Stimulated activated naive CD8-positive, alpha-beta T cell treated with anti-CD3 and anti-CD28 coated beads, Interleukin-15, Interleukin-2, amounts not matched to agents 100 U/mL and 50 U/mL, for 24 hours (primary cell): ENCODE data around the gene NUP160.
A peak's percentile ranks its signal among the peaks of the same experiment; 100 is the strongest.
"Not testable (repeated sequence)": the region's sequence is repeated elsewhere in the genome, so short reads cannot be mapped to it uniquely, and the experiment has no call there.

ENCODE experiments used
- ATAC-seq: fragments of 150-1000 bp; cut with Tn5 transposase; one replicate; pipeline ENCODE4 v1.10.0; 2021
- DNase-seq: peaks from one replicate; pipeline ENCODE4 v3.0.0; 2021

NUP160 gene

DNA sequence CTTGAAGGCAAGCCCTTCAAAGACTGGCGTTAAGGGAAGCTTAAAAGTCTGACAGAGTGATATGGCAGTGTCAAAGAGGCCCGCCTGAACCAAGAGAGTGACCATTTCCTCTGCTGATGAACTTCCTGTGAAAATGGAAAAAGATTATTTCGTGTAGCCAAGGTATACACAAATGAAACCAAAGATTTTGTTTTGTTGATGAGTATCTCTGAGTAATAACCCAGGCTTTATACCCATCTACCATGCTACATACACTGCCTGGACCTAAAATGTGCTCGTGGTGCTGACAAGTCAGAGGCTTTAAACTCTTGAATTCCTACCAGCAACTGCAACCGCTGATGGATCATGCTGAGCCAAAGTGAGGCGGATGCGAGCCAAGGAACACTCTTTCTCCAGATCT lies 60.0 kb downstream of the NUP160 start:
- ATAC-seq, result peak; percentile 28
- DNase-seq, result no peak

DNA sequence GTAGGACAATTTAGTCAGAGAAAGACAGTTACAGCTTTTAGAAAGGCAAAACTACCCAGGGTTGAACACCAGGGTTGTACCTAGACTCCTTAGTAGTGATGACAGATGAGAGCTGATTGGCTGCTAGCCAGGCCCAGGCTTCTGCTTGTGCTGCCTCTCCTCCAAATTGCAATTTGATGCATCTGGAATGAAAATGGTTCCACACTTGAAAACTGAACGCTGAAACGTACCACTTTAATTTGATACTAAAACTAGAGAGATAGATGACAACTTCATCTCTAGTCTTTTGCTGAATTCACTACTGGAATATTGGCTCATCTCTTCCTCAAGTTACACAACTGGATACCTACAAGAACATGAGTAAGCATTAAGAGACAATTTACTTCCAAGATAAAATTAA lies 61.8 kb downstream of the NUP160 start:
- DNase-seq (no peak), ATAC-seq (no peak)

DNA sequence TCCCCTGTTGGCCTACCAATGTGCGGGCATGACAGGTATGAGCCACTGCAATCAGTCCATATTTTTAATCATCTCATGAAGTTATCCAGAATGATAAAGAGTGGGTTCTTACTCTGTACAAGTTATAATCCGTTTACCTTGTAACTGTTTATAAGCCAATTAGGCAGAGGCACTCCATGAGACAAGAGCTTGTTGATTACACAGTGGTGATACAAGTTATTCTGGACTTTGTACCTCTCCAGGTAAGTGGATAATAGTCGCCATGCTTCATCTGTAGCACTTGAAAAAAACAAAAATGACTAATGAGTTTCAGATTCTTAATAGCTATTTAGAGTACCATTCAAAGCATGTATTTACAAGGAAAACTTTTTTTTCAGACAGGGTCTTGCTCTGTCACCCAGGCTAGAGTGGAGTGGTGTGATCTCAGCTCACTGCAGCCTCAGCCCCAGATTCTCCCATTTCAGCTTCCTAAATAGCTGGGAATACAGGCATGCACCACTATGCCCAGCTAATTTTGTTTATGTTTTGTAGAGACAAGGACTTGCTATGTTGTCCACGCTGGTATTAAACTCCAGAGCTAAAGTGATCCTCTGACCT lies 63.3 kb downstream of the NUP160 start:
- DNase-seq (no peak), ATAC-seq (no peak)

GRCh38 chr11:47783087-47783610 lies 65.0 kb downstream of the NUP160 start:
- DNase-seq (no peak), ATAC-seq (no peak)

GRCh38 chr11:47778878-47779483 lies 69.2 kb downstream of the NUP160 start:
- no peak for ATAC-seq
- DNase-seq, result no peak

- ATAC-seq (no peak), DNase-seq (no peak)
These were observed 72.8 kb downstream of the NUP160 start for GRCh38 chr11:47775240-47775869.

- DNase-seq (no peak), ATAC-seq (peak; percentile 41)
These were observed 74.3 kb downstream of the NUP160 start for GRCh38 chr11:47773882-47774281.

DNA sequence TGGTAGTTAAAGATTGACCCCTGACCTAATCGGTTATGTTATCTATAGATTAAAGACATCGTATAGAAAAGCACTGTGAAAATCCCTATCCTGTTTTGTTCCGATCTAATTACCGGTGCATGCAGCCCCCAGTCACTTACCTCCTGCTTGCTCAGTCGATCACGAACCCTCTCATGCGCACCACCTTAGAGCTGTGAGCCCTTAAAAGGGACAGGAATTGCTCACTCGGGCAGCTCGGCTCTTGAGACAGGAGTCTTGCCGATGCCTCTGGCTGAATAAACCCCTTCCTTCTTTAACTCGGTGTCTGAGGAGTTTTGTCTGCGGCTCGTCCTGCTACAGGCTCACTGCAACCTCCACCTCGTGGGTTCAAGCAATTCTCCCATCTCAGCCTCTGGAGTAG lies 78.6 kb downstream of the NUP160 start:
- not testable (repeated sequence) for DNase-seq, ATAC-seq

DNA sequence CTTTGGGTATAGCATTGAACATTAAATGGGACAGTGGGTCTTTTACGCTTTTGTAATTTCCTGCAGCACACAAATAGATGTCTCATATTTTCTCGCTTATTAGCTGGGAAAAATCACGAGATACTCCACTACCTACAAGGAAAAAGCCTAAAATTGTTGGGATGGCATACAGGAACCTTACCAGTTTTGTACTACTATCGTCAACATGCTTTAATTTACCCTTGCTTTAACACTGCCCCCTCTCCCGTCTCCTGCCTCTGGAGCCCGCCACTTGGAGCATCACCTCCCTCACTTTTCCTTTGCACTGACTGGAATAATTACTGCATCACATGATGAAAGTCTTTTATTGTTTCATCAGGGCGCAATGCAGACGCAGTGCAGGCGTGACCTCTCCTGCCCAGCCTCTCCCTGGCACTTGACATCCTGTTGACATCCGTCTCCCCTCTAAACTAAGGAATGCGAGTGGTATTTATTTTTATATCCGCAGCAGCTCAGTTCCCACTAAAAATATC lies 80.0 kb downstream of the NUP160 start:
- DNase-seq (peak; percentile 42), ATAC-seq (no peak)

GRCh38 chr11:47766509-47767227 lies 81.5 kb downstream of the NUP160 start:
- DNase-seq, result peak; percentile 79
- peak; percentile 53 for ATAC-seq

DNA sequence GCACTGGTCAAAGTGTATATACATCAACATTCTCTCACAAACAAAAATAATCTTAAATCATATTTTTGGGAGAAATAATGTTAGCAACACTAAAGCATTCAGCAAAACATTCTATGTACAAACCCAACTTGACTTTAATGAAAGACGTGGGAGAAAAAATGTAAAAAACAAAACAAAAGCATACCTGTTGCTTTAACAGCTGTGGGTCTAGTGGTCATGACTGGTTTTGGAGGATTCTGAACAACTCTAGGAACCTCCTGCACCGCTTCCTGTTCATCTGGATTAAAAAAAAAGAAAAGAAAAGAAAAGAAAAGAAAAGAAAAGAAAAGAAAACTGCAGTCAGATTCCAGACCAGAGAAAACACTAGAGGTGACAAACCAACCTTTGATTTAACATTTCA lies 83.1 kb downstream of the NUP160 start:
- DNase-seq (no peak), ATAC-seq (no peak)

DNA sequence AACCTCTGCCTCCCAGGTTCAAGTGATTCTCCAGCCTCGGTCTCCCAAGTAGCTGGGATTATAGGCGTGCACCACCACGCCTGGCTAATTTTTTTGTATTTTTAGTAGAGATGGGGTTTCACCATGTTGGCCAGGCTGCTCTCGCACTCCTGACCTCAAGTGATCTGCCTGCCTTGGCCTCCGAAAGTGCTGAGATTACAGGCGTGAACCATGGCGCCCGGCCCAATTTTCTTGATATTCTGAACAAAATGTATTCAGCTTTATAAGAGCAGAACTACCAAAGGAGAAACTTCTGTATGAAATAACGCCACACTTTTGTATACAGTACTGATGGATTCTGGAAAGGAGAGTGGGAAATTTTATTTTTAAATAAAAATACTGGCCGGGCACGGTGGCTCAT lies 88.9 kb downstream of the NUP160 start:
- not testable (repeated sequence) for ATAC-seq, DNase-seq

DNA sequence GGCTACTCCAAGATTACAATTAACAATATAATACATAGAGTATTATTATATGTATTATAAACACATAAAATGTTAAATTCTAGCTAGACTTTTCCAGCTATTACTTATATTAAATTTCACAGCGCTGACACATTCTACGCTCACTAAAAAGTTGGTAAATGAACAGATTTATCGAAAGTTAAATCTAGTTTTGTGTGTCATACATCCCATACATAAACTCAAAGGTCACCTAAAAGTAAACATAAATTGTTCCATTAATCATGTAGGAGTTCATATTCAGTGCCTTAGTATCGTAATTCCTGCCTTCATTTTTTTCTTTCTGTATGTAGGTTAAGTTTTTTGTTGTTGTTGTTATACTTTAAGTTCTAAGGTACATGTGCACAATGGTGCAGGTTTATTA lies 91.9 kb downstream of the NUP160 start:
- ATAC-seq, result no peak
- DNase-seq, result no peak

GRCh38 chr11:47750725-47751124 lies 97.4 kb downstream of the NUP160 start:
- ATAC-seq (no peak), DNase-seq (no peak)

DNA sequence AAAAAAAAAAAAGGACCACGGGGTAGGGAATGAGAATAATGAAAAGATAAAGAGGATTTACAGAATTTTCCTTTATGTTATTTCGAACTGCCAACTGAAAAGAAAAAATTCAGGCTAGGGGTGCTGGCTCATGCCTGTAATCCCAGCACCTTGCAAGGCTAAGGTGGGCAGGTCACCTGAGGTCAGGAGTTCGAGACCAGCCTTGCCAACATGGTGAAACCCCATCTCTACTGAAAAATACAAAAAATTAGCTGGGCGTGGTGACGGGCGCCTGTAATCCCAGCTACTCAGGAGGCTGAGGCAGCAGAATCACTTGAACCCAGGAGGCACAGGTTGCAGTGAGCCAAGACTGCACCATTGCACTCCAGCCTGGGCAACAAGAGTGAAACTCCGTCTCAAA lies 105.7 kb downstream of the NUP160 start:
- DNase-seq, ATAC-seq: not testable (repeated sequence)

DNA sequence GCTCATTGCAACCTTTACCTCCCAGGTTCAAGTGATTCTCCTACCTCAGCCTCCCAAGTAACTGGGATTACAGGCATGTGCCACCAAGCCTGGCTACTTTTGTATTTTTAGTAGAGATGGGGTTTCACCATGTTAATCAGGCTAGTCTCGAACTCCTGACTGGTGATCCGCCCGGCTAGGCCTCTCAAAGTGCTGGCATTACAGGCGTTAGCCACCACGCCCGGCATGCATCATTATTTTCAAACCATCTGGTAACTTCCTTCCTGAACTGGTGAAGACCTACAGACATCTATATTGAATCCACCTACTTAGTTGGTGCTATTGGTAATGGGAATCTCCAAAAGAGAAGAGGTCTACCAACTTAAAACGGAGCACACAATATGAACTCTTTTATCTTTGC lies 110.3 kb downstream of the NUP160 start:
- DNase-seq, ATAC-seq: not testable (repeated sequence)

- DNase-seq (no peak), ATAC-seq (no peak)
These were observed 115.9 kb downstream of the NUP160 start for GRCh38 chr11:47732271-47732670.

DNA sequence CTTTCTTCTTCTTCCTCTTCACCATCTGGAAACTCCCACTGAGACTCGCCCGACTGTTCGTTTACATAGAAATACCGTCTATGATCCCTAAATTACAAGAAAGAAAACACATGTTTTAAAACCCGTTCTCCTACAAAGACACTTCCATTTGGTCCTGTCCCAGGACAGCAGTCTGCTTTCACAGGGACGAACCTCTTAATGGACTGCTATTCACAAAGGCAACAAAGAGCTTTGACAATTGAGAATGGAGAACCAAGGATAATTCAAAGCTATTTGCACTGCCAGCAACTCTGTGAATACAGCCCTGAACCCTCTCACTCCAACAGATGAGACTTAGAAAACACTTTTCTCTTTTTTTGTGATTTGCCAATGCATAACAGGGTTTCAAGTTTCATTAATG lies 116.7 kb downstream of the NUP160 start:
- DNase-seq (no peak), ATAC-seq (no peak)
